Measurements from ENCODE around the gene ANO4. TPM values are rescaled to one million over a fixed set of nuclear protein-coding genes. Genes with fewer than 3 reads are reported as not detected.

Gene ANO4
- total RNA-seq, 1 experiment from 2014 or later: 5.7 TPM

- no peak overlapping the region for H3K4ac ChIP-seq (ENCODE audit: low read depth, low read length)
- no peak overlapping the region for H3K23ac ChIP-seq (ENCODE audit: insufficient read length, low read depth, low read length)
- H2AFZ ChIP-seq (ENCODE audit: low read length): no peak overlapping the region
- Mint-ChIP-seq H3K36me3 (ENCODE audit: insufficient read depth in 1 of 3, low read depth in 3 of 3) (no peaks in the 10 kb centered on the region; a peak in 1 of 7 replicates), H3K4me3 (no peak overlapping the region), H3K4me1 (peaks cover 27 to 36% of the 10 kb centered on the region in 2 experiments), H3K27ac (no peak overlapping the region), H3K27me3 (ENCODE audit: low read depth) (no peaks in the 10 kb centered on the region), H3K9me3 (no peaks in the 10 kb centered on the region)
- H4K91ac ChIP-seq (ENCODE audit: insufficient read length, low read depth, low read length): no peak overlapping the region
- no peak for DNase-seq
- no peak overlapping the region for H2BK15ac ChIP-seq (ENCODE audit: low read depth, low read length)
- no peak overlapping the region for H3K18ac ChIP-seq (ENCODE audit: insufficient read length, low read depth, low read length)
- H3K4me2 ChIP-seq (ENCODE audit: insufficient read depth, insufficient read length, low read length): no peak overlapping the region
- no peak overlapping the region for H4K5ac ChIP-seq (ENCODE audit: insufficient read length, low read depth, low read length)
- H3K4me1 ChIP-seq (ENCODE audit: insufficient read depth, low read length): peaks cover 4% of the 10 kb centered on the region; the same call in 1 of the 2 replicates
- H4K20me1 ChIP-seq (ENCODE audit: control insufficient read depth, insufficient read depth, insufficient read length): no peaks in the 10 kb centered on the region
- WGBS (ENCODE audit: extremely low coverage, insufficient read length, low lambda C conversion rate): no CpG with 5 or more reads among the region's 3 CpGs
- no peaks in the 10 kb centered on the region for H3K23me2 ChIP-seq (ENCODE audit: insufficient read length, low read depth, low read length, poor library complexity, severe bottlenecking)
- no peak overlapping the region for H4K8ac ChIP-seq (replicated peaks; ENCODE audit: insufficient read length, low read depth, low read length)
- no peak overlapping the region for H2AK5ac ChIP-seq (ENCODE audit: insufficient read length, low read length)
- H2BK12ac ChIP-seq (ENCODE audit: insufficient read length, low read depth, low read length): no peak overlapping the region
- H3K9ac ChIP-seq (ENCODE audit: extremely low read depth, insufficient read length, low read length): no peak overlapping the region
- no peak overlapping the region for H3T11ph ChIP-seq (ENCODE audit: low read length)
- no peaks in the 10 kb centered on the region for H3K27me3 ChIP-seq (ENCODE audit: insufficient read depth, low read length)
- H2BK5ac ChIP-seq (ENCODE audit: insufficient read length, low read length): no peak overlapping the region
- TF ChIP-seq CTCF (conservative IDR thresholded peaks at IDR 0.05): no peak
- no peak overlapping the region for H2BK120ac ChIP-seq (ENCODE audit: low read depth, low read length, poor library complexity, severe bottlenecking)
- H3K79me1 ChIP-seq (ENCODE audit: insufficient read depth, low read depth, low read length, poor library complexity, severe bottlenecking): no peaks in the 10 kb centered on the region
- no peak overlapping the region for H3K14ac ChIP-seq (ENCODE audit: insufficient read depth, low read length)
- H3K9me3 ChIP-seq (ENCODE audit: control insufficient read depth, low read depth, low read length): no peaks in the 10 kb centered on the region
- no peak overlapping the region for H2BK20ac ChIP-seq (ENCODE audit: low read depth, low read length, poor library complexity, severe bottlenecking)
- no peak overlapping the region for H3K27ac ChIP-seq (ENCODE audit: insufficient read length, low read depth, low read length)
- no peaks in the 10 kb centered on the region for H3K79me2 ChIP-seq (ENCODE audit: insufficient read depth, low read length)
- H3K56ac ChIP-seq (ENCODE audit: insufficient read length, low read depth, low read length): no peak overlapping the region
These were observed 168.8 kb downstream of the ANO4 start for GRCh38 chr12:100963381-100963780.
